Placental pericyte (primary cell): ENCODE measurements around the gene PRPF18. TPM values are rescaled to one million over a fixed set of nuclear protein-coding genes. Genes with fewer than 3 reads are reported as not detected.

Source experiments
- total RNA-seq: library from RNA; depleted of rRNA; stranded (reverse); fragments of >200 nt; gene quantifications from 2 replicates; pipeline ENCODE4 v1.2.3, GENCODE V29; 2012

The PRPF18 gene
- 26.1 and 37.2 TPM in 2 replicates for total RNA-seq

GRCh38 chr10:13586676-13587355 lies at the start of gene PRPF18:
TSS of gene PRPF18 (plus strand) at chr10:13586965. CDS start at chr10:13587087, 122 bp downstream.

Other genes with a start within 250 kb of the PRPF18 start
- gene SEPHS1, start 238.7 kb upstream of the PRPF18 start, total RNA-seq = 20.1 and 37.8 TPM in 2 replicates
- gene BEND7, start 58.0 kb upstream of the PRPF18 start, total RNA-seq = 1.0 and 10.5 TPM in 2 replicates